HG02588 (cell line): ENCODE measurements around the gene KRTAP5-6.

Source experiments
- ATAC-seq: cut with Tn5 transposase; IDR thresholded peaks from one replicate; pipeline ENCODE4 v1.9.1; 2021; ENCODE audit warnings: mild to moderate bottlenecking, moderate library complexity; ENCODE audit not compliant: unreplicated experiment

Gene KRTAP5-6

GRCh38 chr11:1746511-1746931 is 49.5 kb downstream of the KRTAP5-6 start:
- no peak for ATAC-seq

DNA sequence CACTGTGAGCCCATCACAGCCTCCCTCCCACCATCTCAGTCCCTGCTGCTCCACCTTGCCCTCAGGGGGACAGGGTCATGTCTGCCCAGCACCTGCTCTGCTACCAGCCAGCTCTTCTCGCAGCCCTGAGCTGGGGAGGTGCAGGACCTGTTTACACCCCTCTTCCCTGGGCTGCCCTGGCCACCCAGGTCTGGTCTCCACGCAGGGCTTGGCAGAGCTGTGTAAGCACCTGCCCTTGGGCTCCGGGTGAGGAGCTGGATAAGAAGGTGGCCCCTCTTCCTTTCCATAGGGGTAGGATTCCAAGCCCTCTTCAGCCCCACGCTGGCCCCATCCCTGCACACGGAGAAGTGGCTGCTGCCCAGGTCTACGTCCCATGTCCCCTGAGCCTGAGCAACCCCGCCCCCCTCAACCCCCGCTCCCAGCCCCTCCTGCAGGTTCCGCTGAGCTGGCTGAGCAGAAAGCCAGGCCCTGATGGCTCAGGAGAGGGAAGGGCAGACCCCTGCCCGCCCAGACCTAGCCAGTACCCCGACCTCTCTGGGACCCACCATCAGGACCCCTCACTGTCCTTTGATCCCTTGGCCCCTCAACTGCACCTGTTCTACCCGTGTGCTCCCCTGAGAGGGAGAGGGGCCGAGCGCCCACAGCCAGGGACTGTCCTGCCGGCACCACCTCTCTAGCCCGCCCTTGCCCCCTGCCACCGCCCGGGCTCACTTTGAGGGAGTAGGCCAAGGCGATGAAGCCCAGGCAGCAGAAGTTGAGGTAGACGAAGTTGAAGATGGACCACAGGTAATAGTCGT is 50.2 kb downstream of the KRTAP5-6 start:
- no peak for ATAC-seq
